GM19455 (cell line): ENCODE measurements around the gene DHFR2.

Experiments
- ATAC-seq: cut with Tn5 transposase; IDR thresholded peaks from one replicate; pipeline ENCODE4 v1.9.1; 2021; ENCODE audit not compliant: unreplicated experiment

Gene DHFR2

GRCh38 chr3:94008253-94008652 is 54.5 kb downstream of the DHFR2 start:
- ATAC-seq = no peak
